ENCODE data around the gene TEX35. TPM values are rescaled to one million over a fixed set of nuclear protein-coding genes. Genes with fewer than 3 reads are reported as not detected.

TEX35 gene
- total RNA-seq, 1 experiment from 2014 or later = not detected

- DNase-seq = peak; percentile 63
- Histone ChIP-seq H3K36me3 (ENCODE audit: low read depth, low read length) (no peaks in the 10 kb centered on the region), H3K4me3 (ENCODE audit: low read length) (peak overlapping the region; percentile 46; the same call in 1 of the 2 replicates), H3K27ac (ENCODE audit: low read length) (peak overlapping the region; percentile 99), H3K27me3 (ENCODE audit: low read length) (no peaks in the 10 kb centered on the region), H3K9ac (ENCODE audit: low read length) (peak overlapping the region; percentile 80), H3K4me2 (ENCODE audit: low read length) (peak overlapping the region; percentile 83), H3K4me1 (ENCODE audit: insufficient read depth, low read length) (peaks cover 60% of the 10 kb centered on the region), H3K9me3 (ENCODE audit: low read length) (no peaks in the 10 kb centered on the region), H4K20me1 (ENCODE audit: low read length) (no peaks in the 10 kb centered on the region), H3K9me2 (replicated peaks; ENCODE audit: low read length) (no peaks in the 10 kb centered on the region), H2AFZ (ENCODE audit: low read length) (0 out of 2 replicates have a peak overlapping the region, but pooled peaks have one; percentile 20), H3F3A (ENCODE audit: low read length, unreplicated experiment) (peaks cover 4% of the 10 kb centered on the region), H3K79me2 (ENCODE audit: low read length) (no peaks in the 10 kb centered on the region)
- POLR2A ChIA-PET (ENCODE audit: unreplicated experiment) = interaction anchor here (0.8 kb wide), 1 partner anchor 189 kb away, joined by 7 read pairs; no protein-coding TSS in a partner anchor
- CTCF ChIA-PET = no interaction called here
- intact Hi-C loops (cut with micrococcal nuclease) = loop anchor here (10.0 kb wide), 1 partner anchor 357 kb away; no protein-coding TSS in a partner anchor
- ATAC-seq = peak; percentile 4; the same call in 1 of the 2 replicates
- TF ChIP-seq EZH2 (IDR thresholded peaks at IDR 0.05; ENCODE audit: low read length, unreplicated experiment) = no peak
- TF ChIP-seq, protein P1, sequence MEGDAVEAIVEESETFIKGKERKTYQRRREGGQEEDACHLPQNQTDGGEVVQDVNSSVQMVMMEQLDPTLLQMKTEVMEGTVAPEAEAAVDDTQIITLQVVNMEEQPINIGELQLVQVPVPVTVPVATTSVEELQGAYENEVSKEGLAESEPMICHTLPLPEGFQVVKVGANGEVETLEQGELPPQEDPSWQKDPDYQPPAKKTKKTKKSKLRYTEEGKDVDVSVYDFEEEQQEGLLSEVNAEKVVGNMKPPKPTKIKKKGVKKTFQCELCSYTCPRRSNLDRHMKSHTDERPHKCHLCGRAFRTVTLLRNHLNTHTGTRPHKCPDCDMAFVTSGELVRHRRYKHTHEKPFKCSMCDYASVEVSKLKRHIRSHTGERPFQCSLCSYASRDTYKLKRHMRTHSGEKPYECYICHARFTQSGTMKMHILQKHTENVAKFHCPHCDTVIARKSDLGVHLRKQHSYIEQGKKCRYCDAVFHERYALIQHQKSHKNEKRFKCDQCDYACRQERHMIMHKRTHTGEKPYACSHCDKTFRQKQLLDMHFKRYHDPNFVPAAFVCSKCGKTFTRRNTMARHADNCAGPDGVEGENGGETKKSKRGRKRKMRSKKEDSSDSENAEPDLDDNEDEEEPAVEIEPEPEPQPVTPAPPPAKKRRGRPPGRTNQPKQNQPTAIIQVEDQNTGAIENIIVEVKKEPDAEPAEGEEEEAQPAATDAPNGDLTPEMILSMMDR (conservative IDR thresholded peaks at IDR 0.05; ENCODE audit: low read depth, low read length) = no peak
- TSS peak; percentile 92 for BruUV-seq (replicated peaks)
Observed at GRCh38 chr1:178537382-178538090, 24.6 kb downstream of the TEX35 start.

DNA sequence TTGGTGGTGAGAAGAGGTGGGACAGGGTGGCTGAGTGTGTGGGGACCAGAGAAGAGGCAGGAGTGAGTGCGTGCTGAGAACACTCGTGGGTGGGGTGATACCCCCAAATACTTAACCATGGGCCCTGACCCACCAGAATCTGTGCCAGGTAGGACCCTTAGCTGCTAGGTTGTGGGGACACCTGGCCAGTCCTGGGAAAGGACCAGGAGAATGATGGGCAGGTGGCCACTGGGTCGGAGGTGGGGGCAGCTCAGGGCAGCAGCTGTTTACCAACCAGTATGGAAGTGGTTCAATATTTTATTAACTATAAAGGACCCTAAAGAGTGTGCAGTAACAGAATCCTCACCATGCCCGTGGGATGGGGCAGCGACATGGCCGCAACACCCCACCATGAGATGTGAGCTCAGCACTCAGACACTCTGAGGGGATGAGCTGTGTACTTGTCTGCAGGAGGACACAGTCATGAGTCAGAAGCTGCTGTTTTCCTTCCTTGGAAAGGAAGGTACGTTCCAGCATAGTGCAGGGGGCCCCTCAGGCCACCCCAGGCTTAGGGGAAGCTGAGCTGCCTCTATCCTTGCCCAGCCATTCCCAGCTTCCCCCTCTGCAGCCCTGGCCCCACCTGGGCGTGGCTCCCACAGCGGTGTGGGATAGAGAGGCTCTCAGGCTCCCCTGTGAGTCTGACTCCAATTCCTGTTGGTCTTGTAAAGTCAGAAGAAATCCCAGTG is 25.4 kb downstream of the TEX35 start:
- Histone ChIP-seq H3K4me2 (ENCODE audit: low read length) (peak overlapping the region; percentile 83), H3K27ac (ENCODE audit: low read length) (peak overlapping the region; percentile 99), H3F3A (ENCODE audit: low read length, unreplicated experiment) (peaks cover 4% of the 10 kb centered on the region), H3K4me3 (ENCODE audit: low read length) (peak overlapping the region; percentile 55; the same call in 1 of the 2 replicates), H3K9ac (ENCODE audit: low read length) (peak overlapping the region; percentile 80), H3K9me2 (replicated peaks; ENCODE audit: low read length) (no peaks in the 10 kb centered on the region), H4K20me1 (ENCODE audit: low read length) (no peaks in the 10 kb centered on the region), H2AFZ (ENCODE audit: low read length) (peak overlapping the region; percentile 50), H3K36me3 (ENCODE audit: low read depth, low read length) (no peaks in the 10 kb centered on the region), H3K79me2 (ENCODE audit: low read length) (peaks cover 3% of the 10 kb centered on the region), H3K27me3 (ENCODE audit: low read length) (no peaks in the 10 kb centered on the region), H3K4me1 (ENCODE audit: insufficient read depth, low read length) (peaks cover 61% of the 10 kb centered on the region), H3K9me3 (ENCODE audit: low read length) (no peaks in the 10 kb centered on the region)
- BruUV-seq (replicated peaks) = no TSS peak
- POLR2A ChIA-PET (ENCODE audit: unreplicated experiment) = interaction anchor here (0.6 kb wide), 1 partner anchor 227 kb away, joined by 3 read pairs; no protein-coding TSS in a partner anchor
- intact Hi-C loops (cut with micrococcal nuclease) = loop anchor here (10.0 kb wide), 1 partner anchor 356 kb away; no protein-coding TSS in a partner anchor
- TF ChIP-seq, protein P1 (conservative IDR thresholded peaks at IDR 0.05; ENCODE audit: low read depth, low read length) = no peak
- TF ChIP-seq EZH2phosphoT487 (IDR thresholded peaks at IDR 0.05; ENCODE audit: borderline replicate concordance, low read length) = no peak
- TF ChIP-seq EZH2 (IDR thresholded peaks at IDR 0.05; ENCODE audit: low read length, unreplicated experiment) = no peak
- DNase-seq = peak; percentile 83
- peak; percentile 13 for ATAC-seq
- CTCF ChIA-PET = no interaction called here

Measured in PC-3 (cell line).